Activated B cell treated with CpG ODN at 0.5 μM for 24 hours (primary cell): ENCODE data around the gene HIPK1. TPM values are rescaled to one million over a fixed set of nuclear protein-coding genes. Genes with fewer than 3 reads are reported as not detected.
A peak's percentile ranks its signal among the peaks of the same experiment; 100 is the strongest.

Experiments
- ATAC-seq: fragments of 200-7000 bp; cut with Tn5 transposase; one replicate; pipeline ENCODE4 v1.10.0; 2021; ENCODE audit warnings: low read depth, mild to moderate bottlenecking, moderate library complexity
- CTCF ChIA-PET: fragments of 350-600 bp; sonication (Branson Sonifier 250); formaldehyde crosslinking; loops from one replicate; lab custom pipeline; 2021; ENCODE audit warnings: antibody characterized with exemption; lab: Charles Lee
- POLR2A ChIA-PET: fragments of 350-600 bp; sonication (Branson Sonifier 250); formaldehyde crosslinking; loops from one replicate; lab custom pipeline; 2021; ENCODE audit warnings: antibody characterized with exemption; lab: Charles Lee
- DNase-seq: peaks from one replicate; pipeline ENCODE4 v3.0.0; 2022
- H3K27ac Mint-ChIP-seq: one replicate; pipeline ENCODE4 v1.8.0; 2020; ENCODE audit warnings: mixed read lengths
- H3K27me3 Mint-ChIP-seq: one replicate; pipeline ENCODE4 v1.8.0; 2021; ENCODE audit warnings: mixed read lengths
- H3K36me3 Mint-ChIP-seq: one replicate; pipeline ENCODE4 v1.8.0; 2021; ENCODE audit warnings: low read depth, mixed read lengths
- H3K4me1 Mint-ChIP-seq: one replicate; pipeline ENCODE4 v1.8.0; 2021; ENCODE audit warnings: mixed read lengths
- H3K4me3 Mint-ChIP-seq: one replicate; pipeline ENCODE4 v1.8.0; 2020; ENCODE audit warnings: mild to moderate bottlenecking, mixed read lengths
- H3K9me3 Mint-ChIP-seq: one replicate; pipeline ENCODE4 v1.8.0; 2020; ENCODE audit warnings: mixed read lengths
- intact Hi-C: fragments of 100-400 bp; cut with micrococcal nuclease; formaldehyde crosslinking; loops from one replicate; pipeline ENCODE4 v1.15.1; 2024
- total RNA-seq: library from RNA; stranded (reverse); gene quantifications from 2 replicates; pipeline ENCODE4 v1.2.3, GENCODE V29; 2022
- TF ChIP-seq, protein P1 (sequence below): fragments of 200-600 bp; IDR thresholded peaks from one replicate; pipeline ENCODE4 v1.8.0; 2022; ENCODE audit warnings: antibody characterized with exemption, mild to moderate bottlenecking

Gene HIPK1
- total RNA-seq, 1 donor from 2014 or later = 39.0 TPM

DNA sequence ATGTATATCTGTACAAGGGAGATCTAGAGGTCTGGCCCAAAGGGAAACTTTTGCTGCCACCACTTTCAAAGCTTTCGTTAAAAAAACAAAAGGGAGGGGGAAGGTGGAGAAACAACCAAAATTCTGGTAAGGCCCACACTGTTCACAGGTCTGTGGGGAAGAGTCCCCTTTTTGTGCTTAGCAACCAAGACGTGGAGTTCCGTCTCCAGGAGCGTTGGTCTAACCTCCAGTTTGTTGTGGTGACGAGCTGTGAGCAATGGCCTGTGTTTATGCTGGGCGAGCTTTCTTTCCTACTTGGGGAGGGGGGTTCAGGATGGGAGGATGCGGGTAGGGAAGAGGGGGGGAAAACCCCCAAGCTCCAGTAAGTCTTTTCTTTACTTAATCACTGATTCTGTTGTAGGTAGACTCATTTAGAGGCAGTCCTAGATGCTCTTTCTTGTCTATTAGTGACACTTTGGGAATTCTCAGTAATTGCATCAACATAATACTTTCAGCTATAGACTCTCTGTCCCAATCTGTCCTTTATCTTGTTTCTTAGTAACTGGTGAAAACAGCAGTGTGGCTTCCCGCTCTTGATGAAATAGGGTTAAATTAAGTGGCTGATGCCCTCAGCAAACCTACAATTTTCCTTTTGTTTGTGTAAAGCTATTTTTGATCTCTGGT lies 1.5 kb downstream of the HIPK1 start:
- Mint-ChIP-seq H3K27ac (peak overlapping the region; percentile 91), H3K27me3 (no peaks in the 10 kb centered on the region), H3K36me3 (peaks cover 21% of the 10 kb centered on the region), H3K4me1 (peaks cover 61% of the 10 kb centered on the region), H3K4me3 (peak overlapping the region; percentile 96), H3K9me3 (no peaks in the 10 kb centered on the region)
- peak; percentile 10 for ATAC-seq
- CTCF ChIA-PET = interaction anchor here (1.0 to 5.5 kb wide), 7 partner anchors 10 to 171 kb away, joined by 4 to 43 read pairs (median 7); partner anchors contain the start of genes AP4B1, DCLRE1B and PHTF1
- peak; percentile 21 for DNase-seq
- POLR2A ChIA-PET = interaction anchor here (0.9 to 4.5 kb wide), 9 partner anchors 9 to 171 kb away, joined by 3 to 127 read pairs (median 8); partner anchors contain the start of genes AP4B1, DCLRE1B, PHTF1 and RSBN1
- TF ChIP-seq, protein P1, sequence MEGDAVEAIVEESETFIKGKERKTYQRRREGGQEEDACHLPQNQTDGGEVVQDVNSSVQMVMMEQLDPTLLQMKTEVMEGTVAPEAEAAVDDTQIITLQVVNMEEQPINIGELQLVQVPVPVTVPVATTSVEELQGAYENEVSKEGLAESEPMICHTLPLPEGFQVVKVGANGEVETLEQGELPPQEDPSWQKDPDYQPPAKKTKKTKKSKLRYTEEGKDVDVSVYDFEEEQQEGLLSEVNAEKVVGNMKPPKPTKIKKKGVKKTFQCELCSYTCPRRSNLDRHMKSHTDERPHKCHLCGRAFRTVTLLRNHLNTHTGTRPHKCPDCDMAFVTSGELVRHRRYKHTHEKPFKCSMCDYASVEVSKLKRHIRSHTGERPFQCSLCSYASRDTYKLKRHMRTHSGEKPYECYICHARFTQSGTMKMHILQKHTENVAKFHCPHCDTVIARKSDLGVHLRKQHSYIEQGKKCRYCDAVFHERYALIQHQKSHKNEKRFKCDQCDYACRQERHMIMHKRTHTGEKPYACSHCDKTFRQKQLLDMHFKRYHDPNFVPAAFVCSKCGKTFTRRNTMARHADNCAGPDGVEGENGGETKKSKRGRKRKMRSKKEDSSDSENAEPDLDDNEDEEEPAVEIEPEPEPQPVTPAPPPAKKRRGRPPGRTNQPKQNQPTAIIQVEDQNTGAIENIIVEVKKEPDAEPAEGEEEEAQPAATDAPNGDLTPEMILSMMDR = no peak
- intact Hi-C loops = loop anchor here (5.0 to 10.0 kb wide), 2 partner anchors 582 to 976 kb away; partner anchors contain the start of genes SLC16A1 and TRIM33

DNA sequence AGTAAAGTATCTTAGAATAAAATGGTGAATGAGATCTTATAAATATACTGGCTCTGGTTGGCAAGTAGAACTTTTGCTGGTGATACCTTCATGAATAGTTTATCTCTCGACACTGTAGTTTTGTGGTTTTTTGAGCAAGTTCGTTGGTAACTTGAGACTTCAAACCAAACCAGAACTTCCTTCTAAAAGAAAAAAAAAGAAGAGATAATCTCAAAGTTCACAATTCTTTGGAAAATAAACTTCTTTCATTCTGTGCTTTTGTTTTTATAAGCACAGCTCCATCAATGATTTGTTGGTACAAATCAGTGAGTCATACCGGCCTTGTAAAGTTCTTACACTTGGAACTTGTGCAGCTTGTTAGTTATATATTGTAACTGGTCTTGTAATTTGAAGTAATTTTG lies 2.3 kb downstream of the HIPK1 start:
- Mint-ChIP-seq H3K4me3 (peak overlapping the region; percentile 96), H3K9me3 (no peaks in the 10 kb centered on the region), H3K27ac (no peak overlapping the region), H3K36me3 (peaks cover 23% of the 10 kb centered on the region), H3K4me1 (peaks cover 65% of the 10 kb centered on the region), H3K27me3 (no peaks in the 10 kb centered on the region)
- ATAC-seq (no peak), DNase-seq (no peak)
- intact Hi-C loops = loop anchor here (5.0 to 10.0 kb wide), 2 partner anchors 581 to 977 kb away; partner anchors contain the start of genes SLC16A1 and TRIM33
- ChIA-PET POLR2A (interaction anchor here (1.1 to 4.5 kb wide), 3 partner anchors 22 to 119 kb away, joined by 4 to 127 read pairs (median 28); partner anchors contain the start of genes AP4B1, DCLRE1B and RSBN1), CTCF (interaction anchor here (1.6 to 5.5 kb wide), 4 partner anchors 15 to 96 kb away, joined by 6 to 43 read pairs (median 24); partner anchors contain the start of genes AP4B1 and DCLRE1B)
- TF ChIP-seq, protein P1 = no peak

DNA sequence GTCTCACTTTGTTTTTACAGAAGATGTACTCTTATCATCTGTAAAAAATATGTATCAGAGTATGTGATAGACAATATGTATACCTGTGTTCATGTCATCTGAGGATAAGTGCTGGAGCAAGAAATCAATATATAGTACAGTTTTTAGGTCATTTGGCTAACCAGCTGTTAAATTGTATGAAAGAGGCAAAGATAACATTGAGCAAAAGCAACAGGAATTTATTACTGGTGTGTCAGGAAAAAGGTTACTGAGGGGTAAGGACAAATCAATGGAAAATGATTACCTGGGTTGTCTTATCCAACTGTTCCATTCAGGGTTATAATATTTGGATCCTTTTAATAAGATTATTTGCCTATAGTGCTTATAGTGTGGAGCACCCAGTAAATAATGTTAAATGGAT lies 4.9 kb downstream of the HIPK1 start:
- ChIA-PET CTCF (no interaction called here), POLR2A (interaction anchor here (1.5 kb wide), 1 partner anchor 13 kb away, joined by 5 read pairs; no protein-coding TSS in a partner anchor)
- H3K27me3 Mint-ChIP-seq = no peaks in the 10 kb centered on the region
- no peak overlapping the region for H3K4me3 Mint-ChIP-seq
- ATAC-seq (no peak), DNase-seq (no peak)
- intact Hi-C loops = loop anchor here (5.0 to 10.0 kb wide), 2 partner anchors 578 to 979 kb away; partner anchors contain the start of genes SLC16A1 and TRIM33
- TF ChIP-seq, protein P1 = no peak
- peaks cover 71% of the 10 kb centered on the region for H3K4me1 Mint-ChIP-seq
- H3K27ac Mint-ChIP-seq = no peak overlapping the region
- H3K36me3 Mint-ChIP-seq = peaks cover 20% of the 10 kb centered on the region
- H3K9me3 Mint-ChIP-seq = no peaks in the 10 kb centered on the region

DNA sequence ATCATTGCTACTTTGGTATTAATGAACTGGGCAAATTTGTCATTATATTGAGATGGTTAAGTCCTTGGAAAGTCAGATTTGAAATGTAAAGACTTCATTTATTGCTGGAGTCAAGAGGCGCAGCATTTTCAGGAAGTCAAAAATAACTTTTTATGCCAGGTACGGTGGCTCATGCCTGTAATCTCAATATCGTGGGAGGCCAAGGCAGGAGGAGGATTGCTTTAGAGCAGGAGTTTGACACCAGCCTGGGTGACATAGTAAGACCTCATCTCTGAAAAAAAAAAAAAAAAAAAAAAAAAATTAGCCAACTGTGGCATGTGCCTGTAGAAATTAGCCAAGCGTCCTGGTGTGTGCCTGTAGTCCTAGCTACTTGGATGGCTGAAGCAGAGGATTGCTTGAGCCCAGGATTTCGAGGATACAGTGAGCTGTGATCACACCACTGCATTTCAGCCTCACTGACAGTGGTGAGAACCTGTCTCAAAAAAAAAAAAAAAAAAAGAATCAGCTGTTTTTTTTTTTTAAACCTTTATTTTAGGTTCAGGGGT lies 5.5 kb downstream of the HIPK1 start:
- peaks cover 75% of the 10 kb centered on the region for H3K4me1 Mint-ChIP-seq
- no peaks in the 10 kb centered on the region for H3K9me3 Mint-ChIP-seq
- H3K36me3 Mint-ChIP-seq = peaks cover 16% of the 10 kb centered on the region
- H3K4me3 Mint-ChIP-seq = no peak overlapping the region
- ChIA-PET POLR2A (interaction anchor here (1.5 kb wide), 1 partner anchor 12 kb away, joined by 5 read pairs; no protein-coding TSS in a partner anchor), CTCF (no interaction called here)
- TF ChIP-seq, protein P1 = no peak
- H3K27me3 Mint-ChIP-seq = no peaks in the 10 kb centered on the region
- no peak overlapping the region for H3K27ac Mint-ChIP-seq
- ATAC-seq = no peak
- intact Hi-C loops = loop anchor here (5.0 to 10.0 kb wide), 2 partner anchors 578 to 980 kb away; partner anchors contain the start of genes SLC16A1 and TRIM33
- DNase-seq = no peak
